ENCODE measurements around the gene KLHL28. TPM values are rescaled to one million over a fixed set of nuclear protein-coding genes. Genes with fewer than 3 reads are reported as not detected.

KLHL28 gene
- polyA plus RNA-seq, 3 donors = 4.1 to 16.8 (median 16.4) TPM

GRCh38 chr14:44979273-44979672, 17.5 kb upstream of the KLHL28 start:
- Histone ChIP-seq H3K36me3 (replicated peaks in 1 of 2; ENCODE audit: control insufficient read depth in 1 of 2, insufficient read depth in 2 of 2, low read length in 2 of 2) (no peaks in the 10 kb centered on the region), H2AFZ (ENCODE audit: insufficient read depth, low read depth, low read length, poor library complexity, severe bottlenecking) (no peak overlapping the region), H3K27me3 (ENCODE audit: control insufficient read depth in 2 of 2, insufficient read depth in 2 of 2, low read length in 2 of 2) (no peaks in the 10 kb centered on the region), H3K79me2 (ENCODE audit: insufficient read depth, low read length) (peaks cover 19% of the 10 kb centered on the region), H3K27ac (ENCODE audit: low read depth in 1 of 2, low read length in 2 of 2) (no peak overlapping the region), H3K4me3 (replicated peaks in 1 of 3; ENCODE audit: low read depth in 2 of 3, low read length in 3 of 3) (no peak overlapping the region), H4K20me1 (ENCODE audit: insufficient read depth, low read length) (no peaks in the 10 kb centered on the region), H3K9ac (ENCODE audit: insufficient read depth, low read length, poor library complexity, severe bottlenecking) (no peak overlapping the region), H3K4me1 (ENCODE audit: control insufficient read depth in 1 of 2, insufficient read depth in 2 of 2, low read length in 2 of 2) (no peaks in the 10 kb centered on the region), H3K9me3 (replicated peaks in 1 of 2; ENCODE audit: control insufficient read depth in 1 of 2, insufficient read depth in 1 of 2, low read length in 2 of 2) (no peaks in the 10 kb centered on the region), H3K4me2 (replicated peaks; ENCODE audit: extremely low read depth, low read length, poor library complexity, severe bottlenecking) (no peak overlapping the region)
- H3K4me3 Mint-ChIP-seq = no peak overlapping the region
- no CpG with 5 or more reads among the region's 2 CpGs for WGBS (ENCODE audit: insufficient coverage)
- DNase-seq = no peak
- peak overlapping the region in 1 of 7 donors; percentile 25 for H3K27ac Mint-ChIP-seq
- intact Hi-C loops (cut with micrococcal nuclease) = no loop called here
- no peaks in the 10 kb centered on the region for H3K4me1 Mint-ChIP-seq
- no peaks in the 10 kb centered on the region for H3K9me3 Mint-ChIP-seq
- no peaks in the 10 kb centered on the region for H3K27me3 Mint-ChIP-seq (ENCODE audit: low read depth in 3 of 3)
- no peak for TF ChIP-seq CTCF (IDR thresholded peaks at IDR 0.05)
- H3K36me3 Mint-ChIP-seq = peaks cover 0 to 4% of the 10 kb centered on the region in 2 donors

- intact Hi-C loops (cut with micrococcal nuclease) = no loop called here
These were observed 9.7 kb upstream of the KLHL28 start for GRCh38 chr14:44971459-44971858.

More at GRCh38 chr14:44971459-44971858, 9.7 kb upstream of the KLHL28 start:
- H3K36me3 ChIP-seq (replicated peaks in 1 of 2; ENCODE audit: control insufficient read depth in 1 of 2, insufficient read depth in 2 of 2, low read length in 2 of 2) = peaks cover 0 to 8% of the 10 kb centered on the region in 2 donors
- no CpG with 5 or more reads among the region's 4 CpGs for WGBS (ENCODE audit: insufficient coverage)
- H3K36me3 Mint-ChIP-seq = peaks cover 20 to 23% of the 10 kb centered on the region in 2 donors
- H3K4me1 Mint-ChIP-seq = peaks cover 42% of the 10 kb centered on the region
- H3K4me3 ChIP-seq (replicated peaks in 1 of 3; ENCODE audit: low read depth in 2 of 3, low read length in 3 of 3) = no peak overlapping the region
- H3K4me1 ChIP-seq (ENCODE audit: control insufficient read depth in 1 of 2, insufficient read depth in 2 of 2, low read length in 2 of 2) = peaks cover 11 to 14% of the 10 kb centered on the region in 2 donors
- no peak for TF ChIP-seq CTCF (IDR thresholded peaks at IDR 0.05)
- no peak overlapping the region for H3K4me3 Mint-ChIP-seq
- no peak overlapping the region for H3K27ac ChIP-seq (ENCODE audit: low read depth in 1 of 2, low read length in 2 of 2)
- H2AFZ ChIP-seq (ENCODE audit: insufficient read depth, low read depth, low read length, poor library complexity, severe bottlenecking) = no peak overlapping the region
- H3K27me3 ChIP-seq (ENCODE audit: control insufficient read depth in 2 of 2, insufficient read depth in 2 of 2, low read length in 2 of 2) = no peaks in the 10 kb centered on the region
- H3K9me3 ChIP-seq (replicated peaks in 1 of 2; ENCODE audit: control insufficient read depth in 1 of 2, insufficient read depth in 1 of 2, low read length in 2 of 2) = peaks cover 0 to 6% of the 10 kb centered on the region in 2 donors
- no peak overlapping the region for H3K9ac ChIP-seq (ENCODE audit: insufficient read depth, low read length, poor library complexity, severe bottlenecking)
- peaks cover 73% of the 10 kb centered on the region for H3K79me2 ChIP-seq (ENCODE audit: insufficient read depth, low read length)
- peaks cover 5 to 26% (median 13%) of the 10 kb centered on the region in 7 donors for H3K9me3 Mint-ChIP-seq
- H3K27me3 Mint-ChIP-seq (ENCODE audit: low read depth in 3 of 3) = peaks cover 0 to 2% (median 0%) of the 10 kb centered on the region in 3 donors
- no peaks in the 10 kb centered on the region for H4K20me1 ChIP-seq (ENCODE audit: insufficient read depth, low read length)
- no peak overlapping the region for H3K4me2 ChIP-seq (replicated peaks; ENCODE audit: extremely low read depth, low read length, poor library complexity, severe bottlenecking)
- H3K27ac Mint-ChIP-seq = no peak overlapping the region
- no peak for DNase-seq

Data from CD14-positive monocyte (primary cell).